ENCODE results near the gene EPHB1.

Gene EPHB1

DNA sequence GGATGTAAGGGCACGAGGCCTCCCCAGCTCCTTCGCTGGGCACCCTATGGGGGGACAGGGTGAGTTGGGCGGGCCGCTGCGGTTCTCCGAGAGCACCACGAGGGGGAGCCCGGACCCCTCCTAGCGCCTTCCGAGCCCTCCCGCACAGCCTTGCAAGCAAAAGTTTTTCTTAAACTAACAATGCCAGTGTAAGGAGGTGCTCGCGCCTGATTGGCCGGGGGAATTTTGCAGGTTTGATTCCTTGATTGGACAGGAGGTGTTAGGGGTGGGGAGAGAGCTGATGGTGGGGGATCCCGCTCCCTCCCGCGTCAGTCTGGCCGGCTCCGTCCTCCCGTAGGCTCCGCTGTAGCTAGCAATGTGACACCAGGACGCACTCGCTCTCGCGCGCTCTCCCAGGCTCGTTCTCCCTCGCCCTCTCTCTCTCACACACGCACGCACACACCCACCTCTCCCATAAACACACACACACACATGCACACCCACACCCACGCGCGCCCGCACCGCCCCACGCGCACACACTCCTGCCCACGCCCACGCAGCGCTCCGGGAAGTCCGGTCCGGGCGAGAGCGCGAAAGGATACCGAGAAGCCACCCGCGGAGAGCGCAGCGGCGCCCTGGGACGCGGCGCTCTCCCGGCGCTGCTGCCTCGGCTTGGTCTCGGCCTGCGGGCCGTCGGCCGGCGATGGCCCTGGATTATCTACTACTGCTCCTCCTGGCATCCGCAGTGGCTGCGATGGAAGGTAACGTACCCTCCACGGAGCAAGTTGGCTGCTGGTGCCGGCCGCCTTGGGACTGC lies at the start of gene EPHB1:
Gene EPHB1, plus strand, starts transcription at position 311 of the 796 bp plus-strand sequence.
- peak; percentile 24 for DNase-seq (ENCODE audit: low spot score)

DNA sequence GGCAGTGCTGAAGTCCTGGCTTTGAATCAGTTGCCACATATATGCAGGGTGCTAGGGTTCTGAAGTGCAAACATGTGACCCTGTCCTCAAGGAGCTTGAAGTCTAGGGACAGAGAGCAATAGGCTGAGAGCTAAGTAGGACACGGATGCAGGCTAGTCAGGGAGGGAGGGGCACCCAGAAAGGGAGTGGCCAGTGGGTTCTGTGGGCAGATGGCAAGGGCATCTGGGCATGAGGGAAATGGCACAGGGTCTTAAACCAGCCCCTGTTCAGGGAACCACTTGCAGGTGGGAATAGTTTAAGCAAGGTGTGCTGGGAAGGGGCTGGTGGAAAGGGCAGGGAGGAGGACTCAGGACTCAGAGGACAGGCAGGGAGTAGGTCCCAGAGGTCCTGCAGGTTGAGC lies 46.4 kb upstream of the EPHB1 start:
- DNase-seq (ENCODE audit: low spot score) = no peak

DNA sequence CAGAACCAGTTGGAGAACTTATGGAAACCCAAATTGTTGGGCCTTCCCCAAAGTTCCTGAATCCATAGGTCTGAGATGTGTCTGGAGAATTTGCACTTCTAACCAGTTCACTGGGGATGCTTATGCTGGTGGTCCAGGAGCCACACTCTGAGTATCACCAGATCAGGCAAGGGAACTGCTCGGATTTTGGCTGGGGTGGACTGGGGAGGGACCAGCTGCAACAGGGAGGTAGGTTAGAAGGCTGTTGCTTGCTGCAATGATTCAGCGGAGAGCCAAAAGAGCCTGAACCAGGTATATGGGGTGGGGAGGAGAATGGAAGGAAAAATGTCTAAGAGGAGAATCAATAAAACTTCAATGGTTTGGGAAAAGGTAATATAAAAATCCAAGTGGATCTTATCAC lies 45.9 kb upstream of the EPHB1 start:
- no peak for DNase-seq (ENCODE audit: low spot score)

DNA sequence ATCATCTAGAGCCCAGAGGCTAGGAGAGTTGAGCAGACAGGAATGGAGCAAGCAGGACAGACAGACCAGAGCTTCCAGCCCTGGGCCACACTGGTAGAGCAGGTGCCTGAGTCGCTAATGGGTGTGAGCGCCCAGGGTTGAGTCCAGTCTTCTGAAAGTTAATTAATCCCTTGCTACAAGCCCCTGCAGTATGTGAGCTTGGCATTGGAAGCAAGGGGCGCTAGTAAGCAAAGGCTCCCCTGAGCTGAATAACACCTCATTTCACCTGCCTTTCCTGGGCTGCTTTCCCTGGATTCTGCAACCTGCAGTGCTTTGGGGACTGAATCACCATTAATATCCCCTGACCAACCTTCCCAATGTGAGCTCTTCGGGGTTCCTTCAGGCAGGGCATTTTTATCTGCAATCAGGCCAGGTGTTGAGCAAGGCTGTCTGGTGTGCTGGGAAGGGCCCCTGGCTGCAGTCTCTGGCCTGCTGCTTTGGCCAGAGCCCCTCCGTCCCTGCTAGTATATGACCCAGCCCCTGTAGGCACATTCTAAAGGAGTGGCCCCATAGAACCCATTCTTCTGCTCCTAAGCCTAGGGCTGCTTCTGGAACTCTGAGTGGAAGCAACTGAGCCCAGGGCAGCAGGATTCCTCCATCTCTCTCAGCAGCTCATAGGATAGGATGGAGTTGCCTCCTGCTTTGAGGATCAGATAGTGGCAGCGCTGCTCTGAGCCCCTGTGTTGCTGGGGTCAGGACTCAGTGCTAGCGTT lies 45.1 kb upstream of the EPHB1 start:
- DNase-seq (ENCODE audit: low spot score) = no peak

DNA sequence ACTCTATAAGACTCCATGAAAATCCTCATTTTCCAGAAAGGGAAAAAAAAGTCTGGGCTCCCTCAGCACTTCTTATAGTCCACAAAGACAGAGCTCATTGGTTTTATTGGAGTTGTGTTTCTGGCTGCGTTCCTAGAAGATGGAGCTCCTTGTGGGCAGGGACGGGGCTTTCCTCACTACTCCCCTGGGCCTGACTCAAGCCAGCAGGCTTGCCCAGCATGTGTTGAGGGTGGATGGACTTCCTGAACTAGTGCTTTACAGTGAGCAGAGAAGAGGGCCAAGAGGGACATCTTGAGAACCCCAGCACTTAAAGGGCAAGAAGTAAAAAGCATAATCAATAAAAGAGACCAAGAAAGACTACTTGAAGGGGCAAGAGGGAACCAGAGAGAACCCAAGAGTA lies 43.2 kb upstream of the EPHB1 start:
- no peak for DNase-seq (ENCODE audit: low spot score)

DNA sequence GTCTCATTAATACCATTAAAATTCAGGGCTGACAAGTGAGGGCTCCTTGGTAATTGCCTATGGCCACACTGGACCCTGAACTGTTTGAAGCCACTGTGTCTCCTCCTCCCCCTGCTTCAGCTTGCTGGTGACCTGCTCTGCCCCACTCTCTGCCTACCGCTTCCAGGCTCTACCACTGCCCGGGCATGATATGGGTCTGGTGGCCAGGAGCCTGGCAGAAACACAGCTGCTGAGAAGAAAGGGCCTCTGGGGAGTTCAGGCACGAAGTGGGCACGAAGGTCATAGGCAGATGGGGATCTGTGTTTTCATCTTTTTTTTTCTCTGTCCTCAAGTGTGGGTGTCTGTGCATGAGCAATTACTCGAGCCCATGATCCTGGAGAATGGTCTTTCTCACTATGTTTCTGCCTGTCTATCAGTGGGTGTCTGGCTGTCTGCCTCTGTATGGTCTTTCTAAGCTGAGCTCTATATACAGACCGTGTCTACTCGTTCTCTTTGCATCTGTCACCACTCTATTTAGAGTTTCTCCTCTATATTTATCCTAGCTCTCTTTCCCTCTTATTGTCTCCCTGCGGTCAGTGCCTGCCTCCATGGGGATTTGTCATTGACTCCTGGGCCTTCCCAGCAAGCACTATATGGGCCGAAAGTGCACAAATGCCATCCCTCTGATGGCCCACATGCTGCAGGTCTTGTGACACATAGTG lies 42.1 kb upstream of the EPHB1 start:
- no peak for DNase-seq (ENCODE audit: low spot score)

DNA sequence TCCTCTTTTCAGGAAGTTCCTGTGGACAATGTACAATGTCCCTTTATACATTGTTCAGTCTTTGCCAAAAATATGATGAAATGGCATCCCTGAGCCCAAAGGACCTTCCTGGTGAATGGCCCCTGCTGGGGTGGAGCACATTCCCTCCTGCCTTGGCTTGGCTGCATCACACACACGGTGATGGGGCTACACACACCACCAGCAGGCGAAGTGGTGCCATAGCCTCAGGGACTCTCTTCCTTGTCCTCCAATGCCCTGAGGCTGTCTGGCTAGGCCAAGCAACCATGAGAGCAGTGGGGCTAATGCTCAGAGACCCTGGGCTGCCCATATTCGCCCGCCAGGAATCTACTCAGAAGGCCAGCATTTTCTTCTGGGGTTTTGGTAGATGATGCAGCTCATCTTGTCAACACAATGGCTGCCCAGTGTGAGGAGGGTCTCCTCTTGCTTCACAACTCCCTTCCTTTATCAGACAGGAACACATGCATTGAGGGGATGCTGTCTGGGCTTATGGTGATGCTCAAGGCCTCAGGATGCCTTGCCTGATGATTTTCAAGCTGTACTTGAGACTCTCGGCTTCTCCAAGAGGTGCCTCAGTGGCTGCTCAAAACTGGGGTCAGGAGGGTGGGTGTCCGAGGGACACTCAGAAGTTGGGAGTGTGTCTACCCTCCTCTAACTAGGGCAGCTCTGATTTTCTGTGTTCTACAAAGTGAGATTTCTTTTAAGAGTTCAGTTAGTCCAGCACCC lies 40.9 kb upstream of the EPHB1 start:
- no peak for DNase-seq (ENCODE audit: low spot score)

DNA sequence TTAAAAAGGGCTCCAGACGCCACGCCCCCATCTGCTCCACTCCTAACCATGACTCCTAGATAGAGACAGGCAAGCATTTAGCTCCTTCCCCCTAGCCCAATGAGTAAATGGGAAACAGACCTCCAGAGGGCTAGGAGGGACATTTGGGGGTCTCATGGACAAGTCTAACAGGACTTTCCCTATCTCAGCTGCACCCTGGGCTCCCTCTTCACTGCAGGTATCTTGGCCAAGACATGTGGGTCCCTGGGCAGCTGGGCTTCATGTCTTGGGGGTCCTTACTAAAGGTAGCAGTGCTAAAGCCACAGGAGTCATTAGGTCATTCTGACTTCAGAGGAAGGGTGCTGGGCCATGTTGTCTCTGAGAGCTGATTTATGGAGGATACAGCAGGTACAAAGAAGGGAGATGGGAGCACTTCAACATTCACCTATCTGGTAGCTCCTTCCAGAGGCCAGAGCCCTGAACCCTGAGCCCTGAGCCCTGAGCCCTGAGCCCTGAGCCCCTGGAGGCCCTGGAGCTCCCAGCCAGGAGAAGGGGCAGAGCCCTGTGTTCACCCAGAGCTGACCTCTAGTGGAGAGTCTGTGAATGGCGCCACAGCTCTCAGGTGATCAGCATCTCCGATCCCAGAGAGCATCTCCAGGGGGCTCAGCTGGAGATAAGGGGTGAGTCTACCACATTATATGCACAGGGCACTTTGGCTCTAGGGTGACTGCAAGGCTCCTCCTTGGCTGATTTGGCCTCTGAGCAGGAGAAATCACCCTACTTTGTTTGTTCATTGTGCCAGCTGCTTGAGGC lies 40.1 kb upstream of the EPHB1 start:
- DNase-seq (ENCODE audit: low spot score) = peak; percentile 11

DNA sequence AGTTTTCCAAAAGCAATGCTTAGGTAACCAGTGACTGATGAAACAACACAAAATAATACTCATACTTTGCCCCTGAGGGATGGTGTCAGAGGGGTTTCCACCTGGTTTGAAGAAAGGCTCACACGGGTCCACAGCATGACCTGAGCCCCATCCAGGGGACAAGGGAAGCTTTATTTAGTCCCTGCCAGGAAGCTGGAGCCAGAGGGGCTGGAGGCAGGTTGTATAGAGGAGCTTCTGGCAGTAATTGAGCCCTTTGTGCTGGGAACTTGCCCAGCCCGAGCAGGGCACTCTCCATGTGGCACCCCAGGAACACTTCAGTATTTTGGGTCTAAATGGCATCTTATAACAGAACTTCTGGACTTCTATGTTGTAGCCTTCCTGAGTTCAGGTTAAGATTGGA lies 39.2 kb upstream of the EPHB1 start:
- no peak for DNase-seq (ENCODE audit: low spot score)

DNA sequence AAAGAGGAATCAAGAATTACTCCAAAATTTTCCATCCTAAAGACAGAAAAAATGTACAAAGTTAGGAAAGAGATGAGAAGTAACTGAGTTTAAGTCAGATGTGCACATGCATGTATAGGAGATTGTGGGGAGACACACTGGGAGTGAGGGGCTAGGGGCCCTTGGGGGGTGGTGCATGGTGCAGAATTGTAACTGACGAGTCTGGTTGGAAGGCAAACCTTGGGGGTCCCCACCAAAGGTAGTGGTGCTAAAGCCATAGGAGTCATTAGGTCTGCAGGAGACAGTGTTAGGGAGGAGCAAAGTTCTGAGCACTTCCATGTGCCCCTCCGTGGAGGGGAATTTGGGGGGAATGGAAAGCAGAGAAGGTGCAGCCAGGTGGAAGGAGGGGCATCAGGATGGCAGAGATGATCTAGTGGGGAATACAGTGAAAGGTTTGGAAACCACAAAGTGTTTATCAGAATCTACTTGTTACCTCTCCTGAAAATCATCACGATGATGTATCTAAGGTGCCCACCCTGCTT lies 37.5 kb upstream of the EPHB1 start:
- no peak for DNase-seq (ENCODE audit: low spot score)

DNA sequence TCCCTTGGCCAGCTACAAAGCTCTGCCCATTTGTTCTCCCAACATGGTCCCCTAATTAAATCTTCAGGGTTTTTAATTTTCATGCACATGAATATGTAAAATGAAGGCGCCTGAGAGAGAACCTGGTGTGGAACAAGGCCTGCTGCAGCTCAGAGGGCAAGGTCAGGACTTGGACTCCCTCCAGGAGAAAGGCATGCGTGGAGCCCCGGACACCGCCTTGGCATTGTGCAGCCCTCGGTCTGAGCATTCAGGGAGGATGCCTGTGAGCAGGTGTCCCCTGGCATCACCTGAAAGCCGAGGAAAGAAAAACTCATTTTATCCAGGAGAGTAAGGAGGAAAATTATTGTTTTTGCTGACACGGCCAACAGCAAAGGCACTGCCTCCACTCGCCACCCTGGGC lies 33.8 kb upstream of the EPHB1 start:
- no peak for DNase-seq (ENCODE audit: low spot score)

DNA sequence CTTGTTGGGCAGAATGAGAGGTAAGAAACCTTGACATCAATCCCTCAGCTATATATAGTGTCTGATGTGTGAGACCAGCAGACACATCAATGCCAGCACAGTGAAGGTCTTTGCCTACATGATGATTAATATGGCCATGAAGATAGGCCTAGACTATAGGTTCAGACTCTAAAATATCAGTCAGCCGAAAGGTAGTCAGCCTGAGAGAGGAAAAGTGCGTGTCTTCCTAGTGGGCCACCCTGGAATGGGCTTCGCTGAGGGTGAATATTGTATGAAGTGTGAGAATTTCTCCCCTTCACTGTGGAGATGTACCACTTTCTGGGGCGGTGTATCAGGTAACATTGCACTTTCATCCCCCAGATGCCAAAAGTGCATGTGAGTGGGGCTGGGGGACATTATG lies 33.0 kb upstream of the EPHB1 start:
- no peak for DNase-seq (ENCODE audit: low spot score)

DNA sequence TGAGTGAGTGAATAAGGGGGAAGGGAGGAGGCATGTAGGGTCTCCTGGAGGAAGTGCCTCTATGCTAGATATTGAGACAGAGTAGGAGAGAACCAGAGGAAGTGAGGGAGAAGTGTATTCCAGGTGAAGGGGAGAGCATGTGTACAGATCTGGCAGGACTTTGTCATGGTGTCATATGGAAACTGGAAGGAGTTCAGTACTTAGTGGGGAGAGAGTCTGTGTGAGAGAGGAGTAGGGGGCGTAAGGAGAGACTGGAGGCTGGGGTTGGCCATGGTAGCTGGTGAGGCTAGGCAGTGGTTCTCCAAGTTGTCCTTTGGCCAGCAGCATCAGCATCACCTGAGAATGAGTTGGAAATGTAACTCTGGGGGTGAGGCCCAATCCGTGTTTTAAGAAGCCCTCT lies 29.6 kb upstream of the EPHB1 start:
- no peak for DNase-seq (ENCODE audit: low spot score)

DNA sequence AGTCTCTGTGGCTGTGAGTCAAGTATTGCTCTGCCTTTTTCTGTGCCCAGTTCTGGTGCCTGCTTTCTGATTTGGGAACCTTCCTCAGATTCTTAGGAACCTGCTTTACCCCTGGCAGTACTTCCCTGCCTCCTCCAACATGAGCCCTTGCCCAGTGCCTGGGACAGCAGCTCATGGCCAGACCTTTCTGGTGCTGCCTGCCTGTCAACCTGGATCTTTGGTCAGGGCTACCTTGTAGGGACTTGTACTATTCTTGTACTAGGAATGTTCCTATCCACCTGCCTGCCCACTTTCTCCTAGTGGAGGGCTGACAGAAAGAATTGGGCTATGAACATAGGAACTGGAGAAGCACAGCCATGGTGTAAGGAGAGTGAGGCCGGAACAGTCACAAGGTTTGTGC lies 28.8 kb upstream of the EPHB1 start:
- no peak for DNase-seq (ENCODE audit: low spot score)

DNA sequence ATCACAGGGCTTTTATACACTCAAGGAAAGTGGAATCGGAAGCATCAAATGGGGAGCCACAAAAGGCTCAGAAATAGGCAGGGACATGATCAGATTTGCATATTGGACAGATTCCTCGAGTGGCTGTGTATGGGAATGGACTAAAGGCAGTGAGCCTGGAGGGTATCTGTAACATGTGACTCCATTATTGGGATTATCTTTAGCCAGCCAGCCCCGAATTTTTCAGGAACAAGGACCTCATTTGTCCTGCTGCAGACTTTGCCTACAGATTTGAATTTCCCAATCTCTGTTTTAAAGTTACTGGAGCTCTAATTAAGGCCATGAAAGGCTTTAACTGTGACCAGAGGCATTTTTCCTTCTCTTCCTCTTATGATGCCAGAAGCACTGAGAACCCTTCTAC lies 26.9 kb upstream of the EPHB1 start:
- DNase-seq (ENCODE audit: low spot score) = no peak

DNA sequence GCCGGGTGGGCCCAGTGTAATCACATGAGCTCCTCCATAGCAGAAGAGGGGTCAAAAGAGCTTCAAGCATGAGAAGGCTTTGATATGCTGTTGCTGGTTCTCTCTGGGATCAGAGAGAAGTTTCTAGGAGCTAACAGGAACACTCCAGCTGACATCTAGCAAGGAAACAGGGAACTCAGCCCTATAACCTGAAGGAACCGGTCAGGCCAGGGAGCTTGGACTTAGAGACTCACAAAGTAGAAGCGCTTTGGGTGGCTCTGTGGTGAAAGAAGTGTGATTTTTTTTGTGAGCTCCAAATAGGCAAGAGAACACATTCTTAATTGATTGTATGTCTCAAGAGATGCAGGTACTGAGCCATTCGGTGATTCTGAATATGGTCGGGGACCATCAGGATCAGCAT lies 26.2 kb upstream of the EPHB1 start:
- DNase-seq (ENCODE audit: low spot score) = no peak

DNA sequence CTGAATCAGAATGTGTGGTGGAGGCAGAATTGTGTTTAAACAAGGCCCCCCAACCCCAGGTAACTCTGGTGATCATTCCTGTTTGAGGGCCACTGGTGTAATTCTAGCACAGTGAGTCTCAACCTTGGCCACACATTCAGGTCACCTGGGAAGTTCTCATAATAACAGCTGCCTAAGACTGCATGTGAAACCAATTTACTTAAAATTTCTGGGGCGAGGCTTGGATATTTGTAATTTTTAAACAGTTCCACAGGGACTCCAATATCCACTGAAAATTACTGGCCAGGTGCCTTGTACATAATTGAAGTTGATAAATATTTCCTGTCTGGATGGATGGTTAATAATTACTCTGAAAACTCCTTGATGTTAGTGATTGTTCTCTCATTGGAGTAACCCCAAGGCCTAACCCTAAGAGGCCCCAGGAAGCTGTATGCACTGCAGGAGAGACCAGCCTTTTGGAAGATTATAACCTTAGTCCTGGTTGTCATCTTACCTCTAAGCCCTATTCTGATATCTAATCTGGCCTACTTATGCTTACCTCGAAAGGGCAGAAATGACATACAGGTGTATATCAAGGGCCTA lies 25.7 kb upstream of the EPHB1 start:
- DNase-seq (ENCODE audit: low spot score) = no peak

DNA sequence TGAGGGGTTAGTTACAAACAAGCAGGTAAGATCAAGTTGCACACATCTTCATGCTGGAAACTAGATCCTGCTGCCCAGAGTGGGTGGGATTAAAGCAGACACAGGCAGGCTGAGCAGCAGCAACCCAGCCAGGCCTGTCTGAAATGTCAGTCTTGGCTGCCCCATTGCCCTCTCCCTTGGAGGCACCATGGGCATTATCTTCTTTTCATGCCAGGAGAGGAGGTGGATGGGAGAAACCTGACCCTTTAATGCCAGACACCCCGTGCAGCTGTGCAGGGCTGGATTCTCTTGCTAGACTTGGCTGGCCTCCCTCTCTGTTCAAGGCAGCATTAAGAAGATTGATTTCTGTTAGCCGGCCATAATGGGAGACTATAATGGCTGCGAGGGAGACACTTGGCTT lies 23.0 kb upstream of the EPHB1 start:
- no peak for DNase-seq (ENCODE audit: low spot score)

DNA sequence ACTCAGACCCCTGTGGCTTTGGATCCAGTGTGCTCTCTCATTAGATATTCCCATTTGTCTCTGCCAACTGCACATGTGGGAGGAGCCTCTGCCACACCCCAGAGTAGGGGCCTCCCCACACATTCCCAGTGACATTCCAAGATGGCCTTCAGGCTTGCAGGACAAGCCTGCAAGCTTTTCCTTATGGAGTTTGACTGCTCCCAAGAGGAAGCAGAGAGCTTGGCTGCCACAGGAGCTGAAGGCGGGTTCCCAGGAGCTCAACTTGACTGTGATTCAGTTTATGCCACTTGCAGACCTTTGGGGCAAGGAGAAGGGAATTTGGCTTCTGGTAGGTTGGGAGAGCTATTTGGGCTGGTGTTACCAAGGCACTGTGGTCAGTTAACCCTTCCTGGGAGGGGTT lies 22.5 kb upstream of the EPHB1 start:
- DNase-seq (ENCODE audit: low spot score) = no peak

DNA sequence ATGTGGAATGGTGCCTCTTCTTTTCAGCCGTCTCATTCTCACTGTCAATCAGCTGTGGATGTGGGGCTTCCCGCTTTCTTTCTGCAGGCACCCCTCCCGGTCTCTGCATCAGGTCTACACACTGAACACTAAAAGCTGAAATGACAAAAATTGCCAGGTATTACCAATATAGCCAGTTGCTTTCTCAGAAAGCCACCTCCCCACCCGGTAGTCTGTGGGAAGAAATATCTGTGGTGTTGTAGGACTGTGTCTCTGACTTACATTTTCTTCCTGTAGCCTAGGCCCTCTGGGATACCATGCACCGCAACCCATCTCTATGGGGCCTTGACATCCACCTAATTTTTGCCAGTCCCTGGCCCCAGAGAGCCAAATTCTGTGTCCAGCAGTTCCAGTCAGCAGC lies 19.2 kb upstream of the EPHB1 start:
- no peak for DNase-seq (ENCODE audit: low spot score)

DNA sequence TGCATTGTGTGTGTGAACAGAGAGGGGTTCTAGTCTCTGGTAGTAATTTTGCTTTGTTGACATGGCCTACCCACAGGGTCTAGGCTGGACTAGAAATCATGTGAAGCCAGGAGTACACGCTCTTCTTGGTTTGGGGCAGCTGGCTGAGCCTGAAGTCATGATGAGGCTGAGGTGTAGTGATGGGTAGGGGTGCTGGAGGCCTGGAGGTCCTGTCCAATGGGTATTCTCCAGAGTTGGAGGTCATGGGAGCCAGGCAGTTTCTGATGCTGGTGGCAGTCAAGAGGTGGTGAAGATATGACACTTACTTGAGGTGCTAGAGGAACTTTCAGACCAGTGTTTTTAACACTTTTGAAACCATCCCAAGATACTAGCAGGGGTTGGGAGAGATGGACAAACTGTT lies 18.5 kb upstream of the EPHB1 start:
- no peak for DNase-seq (ENCODE audit: low spot score)
